Cardiac muscle cell (in vitro differentiated cells and primary cell): ENCODE measurements around the gene UNC79. TPM values are rescaled to one million over a fixed set of nuclear protein-coding genes. Genes with fewer than 3 reads are reported as not detected.

Source experiments
- DNase-seq, 2 donors: peaks; one replicate each; pipeline versions ENCODE4 v3.0.0 to v3.0.0-alpha.2; 2010 to 2017; ENCODE audit warnings: low read depth in 1 of 2, low spot score in 1 of 2
- H3K27ac ChIP-seq: fragments of 200-600 bp; sonication (generic); 2 replicates; pipeline ENCODE4 v1.5.1; 2016
- H3K27me3 ChIP-seq: fragments of 200-600 bp; sonication (generic); 2 replicates; pipeline ENCODE4 v1.6.0; 2016; ENCODE audit warnings: control low read depth
- H3K36me3 ChIP-seq: fragments of 200-600 bp; sonication (generic); 2 replicates; pipeline ENCODE4 v1.5.1; 2016; ENCODE audit warnings: control low read depth
- H3K4me1 ChIP-seq: fragments of 200-600 bp; sonication (generic); 2 replicates; pipeline ENCODE4 v1.8.1; 2017; ENCODE audit warnings: low read depth, mild to moderate bottlenecking, mixed run types
- H3K4me3 ChIP-seq: fragments of 200-600 bp; sonication (generic); 2 replicates; pipeline ENCODE4 v1.5.1; 2016; ENCODE audit warnings: mild to moderate bottlenecking
- H3K9me3 ChIP-seq: fragments of 200-600 bp; sonication (generic); 2 replicates; pipeline ENCODE4 v1.5.1; 2017; ENCODE audit warnings: low read depth, mild to moderate bottlenecking, control low read depth
- polyA plus RNA-seq: library from polyadenylated mRNA; unstranded; fragments of >200 nt; fragmentation: Nextera tagmentation; extraction: Ambion mirVana; gene quantifications from 2 replicates; pipeline ENCODE4 v1.2.1, GENCODE V29; 2016
- total RNA-seq: library from RNA; depleted of rRNA; stranded (reverse); fragments of >200 nt; gene quantifications from 2 replicates; pipeline ENCODE4 v1.2.3, GENCODE V29; 2016
- TF ChIP-seq, protein P1 (sequence below): IDR thresholded peaks from 2 replicates; pipeline ENCODE4 v1.5.1; 2012; ENCODE audit warnings: low read depth, mild to moderate bottlenecking, low read length

The UNC79 gene
- total and polyA plus RNA-seq, 2 experiments from 2014 or later: 1.5 to 6.5 TPM

DNA sequence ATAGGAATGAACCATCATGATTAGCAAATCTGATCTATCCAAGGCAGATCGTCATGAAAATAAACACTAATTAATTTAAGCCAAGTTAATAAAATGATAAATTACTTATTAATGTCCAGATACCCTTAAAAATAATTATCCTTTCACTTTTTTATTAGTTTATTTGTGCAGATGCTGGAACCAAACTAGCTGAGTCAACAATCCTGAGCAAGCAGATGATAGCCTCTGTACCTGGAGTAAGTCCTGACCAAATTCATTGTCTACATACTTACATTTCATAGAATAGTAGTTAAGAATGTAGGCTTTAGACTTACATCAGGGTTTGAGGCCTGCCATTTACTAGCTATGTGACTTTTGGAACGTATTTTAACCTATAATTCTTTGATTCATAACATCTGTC is 251.7 kb downstream of the UNC79 start:
- Histone ChIP-seq H3K9me3 (no peaks in the 10 kb centered on the region), H3K27me3 (no peaks in the 10 kb centered on the region), H3K4me1 (peaks cover 9% of the 10 kb centered on the region), H3K4me3 (no peak overlapping the region), H3K36me3 (no peaks in the 10 kb centered on the region), H3K27ac (no peak overlapping the region)
- no peak for DNase-seq
- TF ChIP-seq, protein P1, sequence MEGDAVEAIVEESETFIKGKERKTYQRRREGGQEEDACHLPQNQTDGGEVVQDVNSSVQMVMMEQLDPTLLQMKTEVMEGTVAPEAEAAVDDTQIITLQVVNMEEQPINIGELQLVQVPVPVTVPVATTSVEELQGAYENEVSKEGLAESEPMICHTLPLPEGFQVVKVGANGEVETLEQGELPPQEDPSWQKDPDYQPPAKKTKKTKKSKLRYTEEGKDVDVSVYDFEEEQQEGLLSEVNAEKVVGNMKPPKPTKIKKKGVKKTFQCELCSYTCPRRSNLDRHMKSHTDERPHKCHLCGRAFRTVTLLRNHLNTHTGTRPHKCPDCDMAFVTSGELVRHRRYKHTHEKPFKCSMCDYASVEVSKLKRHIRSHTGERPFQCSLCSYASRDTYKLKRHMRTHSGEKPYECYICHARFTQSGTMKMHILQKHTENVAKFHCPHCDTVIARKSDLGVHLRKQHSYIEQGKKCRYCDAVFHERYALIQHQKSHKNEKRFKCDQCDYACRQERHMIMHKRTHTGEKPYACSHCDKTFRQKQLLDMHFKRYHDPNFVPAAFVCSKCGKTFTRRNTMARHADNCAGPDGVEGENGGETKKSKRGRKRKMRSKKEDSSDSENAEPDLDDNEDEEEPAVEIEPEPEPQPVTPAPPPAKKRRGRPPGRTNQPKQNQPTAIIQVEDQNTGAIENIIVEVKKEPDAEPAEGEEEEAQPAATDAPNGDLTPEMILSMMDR: no peak

DNA sequence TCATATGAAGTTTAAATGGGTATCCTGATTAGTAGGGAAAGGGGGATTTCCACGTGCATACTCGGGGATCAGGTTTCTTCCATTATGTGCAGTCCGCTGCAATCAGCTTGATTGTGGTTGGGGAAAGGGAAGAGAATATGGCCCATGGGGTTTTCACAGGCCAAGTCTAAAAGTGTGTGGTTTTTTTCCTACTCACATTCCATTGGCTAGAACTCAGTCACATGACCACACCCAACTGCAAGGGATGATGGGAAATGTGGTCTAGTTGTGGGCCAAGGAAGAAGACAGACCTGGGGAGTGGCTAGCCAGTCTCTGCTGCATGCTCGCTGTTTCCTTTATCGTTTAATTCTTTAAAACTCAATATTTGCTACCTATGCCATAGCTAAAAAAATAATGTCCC is 252.5 kb downstream of the UNC79 start:
- peaks cover 9% of the 10 kb centered on the region for H3K4me1 ChIP-seq
- TF ChIP-seq, protein P1: no peak
- no peaks in the 10 kb centered on the region for H3K36me3 ChIP-seq
- H3K4me3 ChIP-seq: no peak overlapping the region
- no peaks in the 10 kb centered on the region for H3K9me3 ChIP-seq
- no peaks in the 10 kb centered on the region for H3K27me3 ChIP-seq
- no peak overlapping the region for H3K27ac ChIP-seq
- DNase-seq: no peak

DNA sequence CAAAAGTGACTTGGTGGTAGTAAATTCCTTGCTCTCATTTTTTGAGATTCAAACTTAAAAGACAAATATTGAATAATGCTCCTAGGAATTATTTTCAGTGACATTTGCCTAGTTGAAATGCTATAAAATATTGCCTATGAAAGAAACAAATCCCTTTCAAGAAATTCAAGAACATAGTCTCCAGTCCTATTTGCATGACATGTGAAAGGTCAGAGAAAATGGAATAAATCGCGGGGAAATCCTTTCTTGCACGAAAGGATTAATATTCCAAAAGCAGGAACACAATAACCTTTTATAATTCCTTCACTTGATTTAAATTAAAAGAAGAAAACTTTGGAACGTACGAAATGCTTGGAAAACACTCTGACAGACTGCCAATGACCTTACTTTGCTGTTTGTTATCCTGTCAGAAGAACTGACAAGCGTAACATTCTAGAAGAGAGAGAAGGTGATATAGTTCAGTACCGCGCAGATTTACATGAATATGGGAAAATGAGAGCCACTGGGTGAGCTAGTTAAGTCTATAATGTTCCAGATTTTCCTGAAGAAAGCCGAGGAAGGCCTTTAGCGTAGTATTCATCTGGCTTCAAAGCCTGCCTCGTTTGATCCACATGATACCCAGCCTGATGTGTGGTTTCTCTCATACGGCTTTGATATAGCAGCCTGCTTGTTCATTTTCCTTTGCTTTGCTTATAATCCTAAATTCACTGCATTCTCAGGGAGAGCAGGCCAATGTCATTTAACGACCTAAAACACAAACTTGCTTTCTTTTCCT is 254.6 kb downstream of the UNC79 start:
- no peak overlapping the region for H3K27ac ChIP-seq
- TF ChIP-seq, protein P1: no peak
- H3K9me3 ChIP-seq: no peaks in the 10 kb centered on the region
- H3K36me3 ChIP-seq: no peaks in the 10 kb centered on the region
- peaks cover 3% of the 10 kb centered on the region for H3K4me1 ChIP-seq
- H3K4me3 ChIP-seq: no peak overlapping the region
- no peaks in the 10 kb centered on the region for H3K27me3 ChIP-seq
- no peak for DNase-seq

DNA sequence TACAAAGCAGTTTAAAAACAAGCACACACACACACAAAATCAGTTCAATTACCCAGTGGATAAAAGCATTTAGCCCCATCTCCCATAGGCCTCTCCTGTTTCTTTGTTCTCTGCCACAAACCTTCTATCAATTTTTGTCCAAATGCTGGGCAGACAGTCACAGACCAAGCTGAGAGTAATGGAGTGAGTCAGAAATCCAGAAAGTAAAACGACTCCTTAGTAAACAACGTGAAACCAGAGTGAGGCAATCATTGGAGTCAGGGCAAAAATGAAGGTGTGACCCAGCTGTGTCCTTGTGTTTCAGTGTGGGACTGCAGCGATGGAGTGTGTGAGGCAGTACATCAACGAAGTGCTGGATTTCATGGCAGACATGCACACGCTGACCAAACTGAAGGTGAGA is 255.5 kb downstream of the UNC79 start:
- no peak for DNase-seq
- TF ChIP-seq, protein P1: no peak
- H3K36me3 ChIP-seq: no peaks in the 10 kb centered on the region
- no peaks in the 10 kb centered on the region for H3K9me3 ChIP-seq
- H3K4me1 ChIP-seq: no peaks in the 10 kb centered on the region
- no peak overlapping the region for H3K4me3 ChIP-seq
- H3K27me3 ChIP-seq: no peaks in the 10 kb centered on the region
- no peak overlapping the region for H3K27ac ChIP-seq

DNA sequence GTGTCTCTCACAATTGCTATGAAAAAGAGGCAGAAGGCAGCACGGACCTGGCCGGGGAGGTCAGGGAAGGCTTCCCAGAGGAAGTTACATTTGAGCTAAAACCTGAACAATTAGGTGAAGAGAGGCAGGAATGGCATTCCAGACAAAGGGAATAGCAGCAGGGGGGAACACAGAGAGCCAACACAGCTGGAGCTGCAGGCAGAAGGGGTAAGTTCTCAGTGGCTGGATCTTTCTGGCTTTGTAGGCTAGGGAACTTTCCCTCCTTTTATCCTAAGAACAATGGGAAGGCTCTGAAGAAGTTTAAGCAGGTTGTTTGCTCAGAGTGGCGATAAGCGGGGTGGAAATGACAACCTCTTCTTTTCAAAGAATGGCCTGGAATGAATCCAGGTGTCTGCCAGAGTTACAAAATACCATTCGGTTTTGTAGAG is 257.5 kb downstream of the UNC79 start:
- no peaks in the 10 kb centered on the region for H3K9me3 ChIP-seq
- TF ChIP-seq, protein P1: no peak
- no peak overlapping the region for H3K4me3 ChIP-seq
- no peaks in the 10 kb centered on the region for H3K27me3 ChIP-seq
- DNase-seq: no peak
- H3K36me3 ChIP-seq: no peaks in the 10 kb centered on the region
- no peaks in the 10 kb centered on the region for H3K4me1 ChIP-seq
- H3K27ac ChIP-seq: no peak overlapping the region
